ENCODE data around the gene INSRR.

INSRR gene

DNA sequence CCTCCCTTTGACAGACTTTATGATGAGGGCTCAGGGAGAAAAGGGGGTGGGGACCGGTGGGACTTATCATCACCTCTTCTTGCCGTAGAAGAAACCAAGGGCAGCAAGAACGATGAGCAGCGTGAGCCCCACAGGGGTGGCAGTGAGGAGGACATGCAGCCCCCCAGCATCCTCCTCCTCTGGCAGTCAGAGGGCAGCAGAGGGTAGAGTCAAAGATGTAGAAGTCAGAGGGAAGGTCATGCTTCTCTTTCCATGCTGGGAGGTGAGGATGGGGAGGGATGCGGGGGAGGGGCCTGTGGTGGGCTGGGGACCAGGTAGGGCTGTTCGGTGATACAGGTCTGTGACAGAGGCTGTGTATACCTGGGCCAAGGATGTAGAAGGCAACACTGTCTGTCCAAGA, 14.8 kb downstream of the INSRR start:
- TF ChIP-seq GATA2 (IDR thresholded peaks at IDR 0.05; ENCODE audit: low read depth, low read length) (no peak), GATA3 (IDR thresholded peaks at IDR 0.05; ENCODE audit: low read depth, low read length) (no peak)

DNA sequence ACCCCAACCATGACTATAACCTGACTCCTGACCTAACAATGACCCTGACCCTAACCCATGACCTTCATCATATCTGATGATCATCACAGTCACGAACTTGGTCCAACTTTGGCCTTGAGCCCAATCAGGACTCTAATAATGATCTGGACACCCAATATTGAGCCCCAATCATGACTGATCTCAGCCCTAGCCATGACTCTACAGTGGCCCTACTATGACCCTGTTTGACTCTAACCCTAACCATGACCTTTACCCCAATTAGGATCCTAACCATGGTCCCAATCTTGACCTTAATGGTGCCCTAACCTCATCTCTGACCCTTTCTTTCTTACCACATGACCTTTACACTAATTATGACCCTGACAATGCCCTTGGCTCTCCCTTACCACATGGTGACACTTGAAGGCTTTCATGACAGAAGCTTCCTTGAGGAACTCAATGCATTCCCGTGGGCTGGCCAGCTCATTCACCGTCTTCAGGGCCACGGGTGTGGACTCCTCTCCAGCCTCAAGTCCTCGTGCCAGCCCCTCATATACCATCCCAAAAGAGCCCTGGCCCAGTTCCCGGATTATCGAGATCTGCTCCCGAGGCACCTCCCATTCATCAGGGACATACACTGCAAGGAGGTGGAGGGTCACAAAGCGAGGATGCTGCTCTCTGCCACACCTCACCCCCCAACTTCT, 16.2 kb downstream of the INSRR start:
- TF ChIP-seq GATA2 (IDR thresholded peaks at IDR 0.05; ENCODE audit: low read depth, low read length) (no peak), GATA3 (IDR thresholded peaks at IDR 0.05; ENCODE audit: low read depth, low read length) (no peak)

DNA sequence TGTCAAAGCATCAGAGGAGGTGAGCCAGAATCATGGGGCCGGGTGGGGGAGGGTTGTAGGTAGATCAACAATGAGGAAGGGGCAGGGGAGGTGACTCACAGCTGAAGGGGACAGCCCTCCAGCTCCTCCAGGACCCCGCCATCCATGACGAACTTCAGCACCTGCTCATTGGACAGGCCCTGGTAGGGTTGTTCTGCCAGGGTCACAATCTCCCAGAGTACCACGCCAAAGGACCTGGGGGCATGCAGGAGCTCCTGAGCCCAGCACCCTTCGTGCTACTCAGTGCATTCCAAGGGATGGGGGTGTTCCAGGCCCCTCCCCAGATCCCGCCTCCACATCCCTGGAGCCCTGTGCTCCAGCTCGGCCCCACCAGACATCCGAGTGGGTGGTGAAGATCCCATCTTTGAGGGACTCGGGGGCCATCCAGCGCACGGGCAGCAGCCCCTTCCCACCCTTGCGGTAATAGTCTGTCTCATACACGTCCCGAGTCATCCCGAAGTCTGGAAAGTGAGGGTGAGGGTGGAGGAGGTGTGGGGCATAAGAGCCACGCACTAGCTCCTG, 17.5 kb downstream of the INSRR start:
- TF ChIP-seq GATA3 (IDR thresholded peaks at IDR 0.05; ENCODE audit: low read depth, low read length) (no peak), GATA2 (IDR thresholded peaks at IDR 0.05; ENCODE audit: low read depth, low read length) (no peak)

DNA sequence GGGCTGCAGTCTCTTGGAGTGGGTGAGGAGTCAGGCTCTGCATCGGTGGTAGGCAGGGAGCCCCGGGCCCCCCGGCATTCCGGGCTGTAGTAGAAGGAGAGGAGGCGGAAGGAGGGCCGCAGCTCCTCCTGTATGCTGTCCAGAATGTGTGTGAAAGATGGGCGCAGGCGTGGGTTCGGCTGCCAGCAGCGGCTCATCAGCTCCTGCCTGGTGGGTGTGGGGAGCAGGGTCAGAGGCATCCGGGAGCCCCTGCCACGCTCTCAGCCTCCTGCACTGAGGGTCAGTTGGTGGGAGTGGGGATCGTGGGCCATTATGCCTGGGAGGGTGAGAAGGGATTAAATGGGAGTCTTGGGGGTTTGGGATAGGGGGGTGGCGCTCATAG, 18.0 kb downstream of the INSRR start:
- no peak for TF ChIP-seq GATA3 (IDR thresholded peaks at IDR 0.05; ENCODE audit: low read depth, low read length)
- no peak for TF ChIP-seq GATA2 (IDR thresholded peaks at IDR 0.05; ENCODE audit: low read depth, low read length)

DNA sequence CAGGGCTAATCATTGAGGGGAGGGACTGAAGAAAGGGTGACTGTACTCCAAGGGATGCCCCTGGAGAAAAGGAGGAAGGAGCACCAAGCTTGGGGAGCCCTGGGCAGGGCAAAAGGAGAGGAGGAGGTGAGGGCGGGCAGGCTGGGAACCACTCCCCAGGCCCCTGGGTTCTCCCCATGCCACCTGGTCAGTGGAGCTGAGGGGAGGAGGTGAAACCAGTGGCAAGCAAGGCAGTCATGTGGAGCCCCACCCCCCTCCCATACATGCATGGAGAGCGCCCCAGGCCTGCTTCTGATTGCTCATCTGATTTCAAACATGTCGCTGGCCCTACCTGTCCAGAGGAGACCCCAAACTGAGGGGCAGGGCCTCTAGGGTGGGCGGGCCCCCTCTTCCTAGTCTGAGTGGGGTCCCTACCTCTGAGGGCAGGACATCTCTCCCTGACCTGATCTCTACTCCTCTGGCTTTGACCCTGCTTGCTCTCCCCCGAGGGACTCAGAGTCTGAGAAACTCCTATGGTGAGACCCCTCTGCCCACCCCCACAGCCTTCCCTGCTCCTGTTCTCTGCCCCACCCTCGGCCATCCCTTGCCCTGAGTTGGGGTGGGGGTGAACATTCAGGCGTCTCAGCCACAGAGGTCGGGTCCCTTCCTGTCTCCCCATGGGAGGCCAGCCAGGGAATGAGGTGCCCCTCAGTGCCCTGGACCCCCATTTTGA, 18.6 kb downstream of the INSRR start:
- TF ChIP-seq GATA2 (IDR thresholded peaks at IDR 0.05; ENCODE audit: low read depth, low read length), result no peak
- no peak for TF ChIP-seq GATA3 (IDR thresholded peaks at IDR 0.05; ENCODE audit: low read depth, low read length)

DNA sequence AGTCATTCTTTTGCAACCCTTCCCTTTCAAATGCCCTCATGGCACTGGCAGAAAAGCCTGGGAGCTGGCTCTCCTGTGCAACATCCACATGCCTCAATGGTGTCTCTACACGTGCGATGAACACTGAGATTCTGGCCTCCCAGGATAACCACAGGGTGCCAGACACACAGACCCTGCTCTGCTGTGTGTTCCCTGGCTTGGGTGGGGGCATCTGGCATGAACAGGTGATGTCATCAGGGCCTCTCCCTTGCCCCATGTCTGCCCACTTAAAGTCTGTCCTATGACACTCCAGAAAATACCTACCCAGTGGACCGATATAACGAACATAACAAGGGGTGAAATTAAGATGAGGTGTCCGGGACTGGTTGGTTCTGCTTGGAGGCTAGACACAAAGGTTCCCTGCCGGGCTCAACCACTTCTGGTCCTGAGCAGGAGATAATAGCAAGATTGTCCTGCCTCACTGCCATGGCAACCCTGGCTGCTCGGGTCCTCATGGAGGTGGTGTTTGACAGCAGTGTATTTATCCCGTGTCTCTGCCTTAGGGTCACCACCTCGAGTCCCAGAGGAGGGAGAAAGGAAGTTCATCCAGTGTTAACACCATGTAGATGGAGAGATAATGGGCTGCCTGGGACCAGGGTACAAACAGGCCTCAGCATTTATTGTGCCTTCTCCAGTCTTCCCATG, 19.3 kb downstream of the INSRR start:
- TF ChIP-seq GATA2 (IDR thresholded peaks at IDR 0.05; ENCODE audit: low read depth, low read length) (peak; percentile 63), GATA3 (IDR thresholded peaks at IDR 0.05; ENCODE audit: low read depth, low read length) (no peak)

DNA sequence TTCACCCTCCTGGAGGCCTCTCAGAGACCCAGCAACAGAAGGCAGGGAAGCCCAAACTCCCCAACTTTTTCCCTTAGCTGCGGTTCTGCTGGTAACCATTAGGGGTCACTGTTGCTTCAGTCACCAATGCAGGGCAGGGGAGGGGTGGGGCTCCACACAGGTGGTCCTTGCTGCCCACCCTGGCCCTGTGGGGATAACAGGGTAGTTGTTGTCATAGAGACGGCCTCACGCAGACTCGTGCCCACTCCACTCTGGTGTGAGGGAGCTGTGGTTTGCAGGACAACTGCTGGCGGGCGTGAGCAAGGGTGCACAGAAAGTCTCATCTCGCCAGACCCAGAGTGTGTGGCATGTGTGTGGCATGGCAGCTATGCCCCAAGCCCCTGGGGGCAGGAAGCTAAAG, 19.9 kb downstream of the INSRR start:
- TF ChIP-seq GATA3 (IDR thresholded peaks at IDR 0.05; ENCODE audit: low read depth, low read length), result no peak
- no peak for TF ChIP-seq GATA2 (IDR thresholded peaks at IDR 0.05; ENCODE audit: low read depth, low read length)

DNA sequence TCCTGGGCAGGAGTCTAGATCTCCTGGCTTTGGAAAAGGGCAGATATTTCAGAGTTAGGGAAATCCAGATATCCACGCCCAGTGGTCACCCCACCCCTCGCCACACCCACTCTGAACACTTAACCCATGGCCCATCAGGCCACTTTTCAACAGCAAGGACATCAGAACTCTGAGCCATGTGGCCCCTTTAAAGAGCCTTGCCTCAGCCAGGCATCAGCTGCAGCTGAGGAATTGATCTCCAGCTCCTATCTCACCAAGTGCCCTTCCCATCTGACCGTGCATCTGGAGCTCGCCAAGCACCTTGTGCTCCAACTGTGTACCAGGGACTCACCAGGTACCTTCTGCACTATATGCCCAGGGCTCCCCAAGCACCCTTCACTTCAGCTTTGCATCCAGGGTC, 22.0 kb downstream of the INSRR start:
- no peak for TF ChIP-seq GATA3 (IDR thresholded peaks at IDR 0.05; ENCODE audit: low read depth, low read length)
- no peak for TF ChIP-seq GATA2 (IDR thresholded peaks at IDR 0.05; ENCODE audit: low read depth, low read length)

DNA sequence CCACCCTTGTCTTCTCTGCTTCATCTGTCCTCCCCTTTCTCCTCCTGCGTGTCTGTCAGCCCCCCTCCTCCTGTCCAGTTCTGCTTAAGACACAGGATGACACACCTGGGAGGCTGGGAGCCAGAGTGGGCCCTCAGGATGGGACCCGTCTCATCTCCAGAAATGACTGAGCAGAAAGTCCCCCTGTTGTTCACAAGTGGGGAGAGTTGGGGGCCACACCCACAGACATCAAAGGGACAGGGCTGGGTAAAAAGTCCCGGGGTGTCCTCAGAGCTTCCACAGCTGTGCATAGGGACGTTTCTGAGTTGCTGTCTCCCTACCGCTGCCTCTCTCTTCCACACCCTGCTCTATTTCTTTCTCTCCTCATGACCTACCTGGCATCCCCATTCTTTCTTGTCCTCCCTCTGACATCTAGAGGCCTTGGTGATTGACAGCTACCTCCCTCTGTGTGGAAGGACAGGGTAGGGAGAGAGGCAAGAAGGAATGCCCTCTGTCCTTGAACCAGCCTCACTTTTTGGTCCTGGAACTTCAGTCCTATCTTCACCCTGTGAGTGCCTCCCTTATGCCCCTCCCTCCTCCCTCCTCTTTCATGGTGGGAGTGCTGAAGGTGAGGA, 22.8 kb downstream of the INSRR start:
- TF ChIP-seq GATA3 (IDR thresholded peaks at IDR 0.05; ENCODE audit: low read depth, low read length), result no peak
- no peak for TF ChIP-seq GATA2 (IDR thresholded peaks at IDR 0.05; ENCODE audit: low read depth, low read length)

DNA sequence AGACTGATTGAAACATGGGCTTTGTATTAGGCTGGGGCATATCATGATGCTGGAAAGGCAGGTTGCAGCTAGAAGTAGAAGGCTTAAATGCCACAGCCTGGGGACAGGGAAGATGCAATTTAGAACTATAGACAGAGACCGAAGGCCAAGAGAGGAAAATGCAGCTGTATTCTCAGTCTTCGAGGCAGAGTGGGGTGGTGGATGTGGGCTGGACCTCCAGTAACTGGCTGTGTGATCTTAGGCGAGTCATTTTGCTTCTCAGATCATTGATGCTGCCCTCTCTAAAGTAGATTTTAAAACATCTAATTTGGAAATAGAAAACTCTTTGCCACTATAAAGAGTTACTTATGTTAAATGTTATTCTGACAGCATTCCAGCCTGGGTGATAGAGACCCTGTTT, 24.6 kb downstream of the INSRR start:
- no peak for TF ChIP-seq GATA3 (IDR thresholded peaks at IDR 0.05; ENCODE audit: low read depth, low read length)
- TF ChIP-seq GATA2 (IDR thresholded peaks at IDR 0.05; ENCODE audit: low read depth, low read length), result no peak

DNA sequence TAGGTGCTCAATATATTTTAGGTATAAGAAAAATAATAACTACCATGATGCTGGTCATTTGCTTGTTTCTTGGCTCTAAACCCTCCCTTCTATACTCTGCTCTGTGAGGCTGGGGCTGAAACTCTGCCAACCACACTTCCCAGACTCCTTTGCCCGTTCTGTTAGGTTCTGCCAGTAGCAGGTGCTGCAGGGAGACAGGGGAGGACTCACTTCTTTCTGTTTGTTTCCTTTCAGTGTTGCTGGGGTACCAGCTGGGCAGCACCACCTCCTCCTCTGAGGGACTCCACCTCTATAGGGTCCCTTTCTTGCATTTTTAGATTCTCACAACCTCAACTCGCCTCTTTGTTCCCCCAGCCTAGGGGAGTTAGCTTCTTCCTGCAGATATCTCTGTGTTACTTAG, 25.3 kb downstream of the INSRR start:
- TF ChIP-seq GATA3 (IDR thresholded peaks at IDR 0.05; ENCODE audit: low read depth, low read length), result no peak
- no peak for TF ChIP-seq GATA2 (IDR thresholded peaks at IDR 0.05; ENCODE audit: low read depth, low read length)

DNA sequence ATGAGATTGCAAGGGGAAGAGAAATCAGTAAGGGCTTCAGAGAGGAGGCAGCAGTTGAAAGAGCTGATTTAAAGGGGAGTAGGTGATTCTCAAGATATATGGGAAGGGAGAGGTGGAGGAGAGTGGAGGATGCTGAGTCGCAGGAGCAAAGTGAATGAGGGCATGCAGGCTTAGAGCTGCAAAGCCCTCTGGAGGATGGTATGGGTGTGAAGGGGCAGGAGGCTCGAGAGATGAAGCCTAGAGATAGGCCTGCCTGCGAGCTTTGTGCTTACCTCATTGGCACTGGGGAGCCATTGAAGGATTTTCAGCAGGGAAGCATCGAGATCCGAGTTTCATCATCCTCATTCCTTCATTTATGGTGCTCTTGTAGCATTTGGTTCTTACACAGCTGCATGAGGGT, 26.5 kb downstream of the INSRR start:
- TF ChIP-seq GATA2 (IDR thresholded peaks at IDR 0.05; ENCODE audit: low read depth, low read length), result no peak
- TF ChIP-seq GATA3 (IDR thresholded peaks at IDR 0.05; ENCODE audit: low read depth, low read length), result no peak

DNA sequence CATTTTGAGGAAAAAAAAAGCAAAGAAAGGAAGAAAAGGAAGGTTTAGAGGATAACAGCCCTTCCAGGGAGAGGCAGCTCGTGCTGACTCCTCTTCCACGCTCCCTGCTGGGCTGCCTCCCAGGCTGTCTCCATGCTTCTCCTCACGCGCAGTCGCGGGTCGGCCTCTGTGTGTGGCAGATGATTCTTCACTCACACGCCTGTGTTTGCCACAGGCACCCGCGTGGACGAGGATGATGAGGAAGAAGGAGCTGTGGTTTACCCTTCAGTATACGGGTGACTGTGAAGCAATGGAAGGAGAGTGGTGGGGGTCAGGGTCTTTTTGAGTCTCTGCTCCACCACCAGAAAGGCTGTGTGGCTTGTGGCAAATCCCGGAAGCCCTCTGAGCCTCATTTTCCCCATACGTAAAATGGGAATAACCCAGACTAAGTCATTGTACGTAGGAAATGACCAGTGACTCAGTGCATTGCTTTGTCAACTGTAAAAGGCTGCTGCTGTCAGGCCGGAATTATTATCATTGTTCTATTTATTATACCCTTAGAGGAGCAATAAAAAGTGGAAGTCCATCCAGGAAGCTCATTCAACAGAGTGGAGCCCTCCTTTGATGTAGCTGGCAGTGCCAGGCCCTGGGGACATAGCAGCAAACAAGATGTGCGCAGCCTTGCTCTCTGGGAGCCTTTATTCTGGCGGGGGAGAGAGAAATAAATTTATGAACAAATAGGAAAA, 30.4 kb downstream of the INSRR start:
- TF ChIP-seq GATA3 (IDR thresholded peaks at IDR 0.05; ENCODE audit: low read depth, low read length) (no peak), GATA2 (IDR thresholded peaks at IDR 0.05; ENCODE audit: low read depth, low read length) (no peak)

DNA sequence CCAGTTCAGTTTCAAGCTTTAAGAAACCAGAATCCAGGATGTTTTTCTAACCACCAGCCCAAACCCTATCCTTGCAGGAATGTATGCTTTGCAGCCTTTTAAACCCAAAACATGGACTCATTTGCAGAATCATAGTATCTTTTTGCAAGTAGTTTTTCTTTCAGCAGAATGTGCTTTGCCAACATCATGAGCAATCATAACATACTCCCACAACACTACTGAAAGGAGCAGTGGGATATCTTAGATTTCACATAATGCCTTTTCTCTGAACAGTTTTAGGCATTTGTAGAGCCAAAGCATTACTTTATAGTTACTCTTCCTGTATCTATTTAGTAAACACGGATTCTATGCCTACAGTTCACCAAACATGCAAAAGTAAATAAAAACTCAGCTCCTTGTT, 32.3 kb downstream of the INSRR start:
- TF ChIP-seq GATA3 (IDR thresholded peaks at IDR 0.05; ENCODE audit: low read depth, low read length) (no peak), GATA2 (IDR thresholded peaks at IDR 0.05; ENCODE audit: low read depth, low read length) (no peak)

All from SH-SY5Y (cell line).